Ishikawa (cell line): ENCODE results near the gene CRTC2.

ENCODE experiments used
- CEBPB ChIP-seq: IDR thresholded peaks from 2 replicates; pipeline ENCODE4 v1.6.1; 2012
- CREB1 ChIP-seq: IDR thresholded peaks from 2 replicates; pipeline ENCODE4 v1.6.1; 2012; ENCODE audit warnings: low read depth
- EGR1 ChIP-seq: IDR thresholded peaks from 2 replicates; pipeline ENCODE4 v1.6.1; 2012
- EP300 ChIP-seq: IDR thresholded peaks from 2 replicates; pipeline ENCODE4 v1.6.1; 2012; ENCODE audit warnings: borderline replicate concordance
- FOXM1 ChIP-seq: IDR thresholded peaks from 2 replicates; pipeline ENCODE4 v1.6.1; 2012; ENCODE audit warnings: low read depth, borderline replicate concordance
- NFIC ChIP-seq: IDR thresholded peaks from 2 replicates; pipeline ENCODE4 v1.6.1; 2012
- RAD21 ChIP-seq: IDR thresholded peaks from 2 replicates; pipeline ENCODE4 v1.6.1; 2012; ENCODE audit warnings: low read depth
- TAF1 ChIP-seq: IDR thresholded peaks from 2 replicates; pipeline ENCODE4 v1.6.1; 2012; ENCODE audit warnings: low read depth, mild to moderate bottlenecking
- TCF12 ChIP-seq: IDR thresholded peaks from 2 replicates; pipeline ENCODE4 v1.6.1; 2012; ENCODE audit warnings: low read depth
- TEAD4 ChIP-seq: IDR thresholded peaks from 2 replicates; pipeline ENCODE4 v1.6.1; 2012
- YY1 ChIP-seq: IDR thresholded peaks from 2 replicates; pipeline ENCODE4 v1.6.1; 2012; ENCODE audit warnings: low read depth
- ZBTB7A ChIP-seq: IDR thresholded peaks from 2 replicates; pipeline ENCODE4 v1.6.1; 2012; ENCODE audit warnings: low read depth
- TF ChIP-seq, protein P1 (sequence below): IDR thresholded peaks from 2 replicates; pipeline ENCODE4 v1.6.1; 2012
- TF ChIP-seq, protein P2 (sequence below): IDR thresholded peaks from 2 replicates; pipeline ENCODE4 v1.6.1; 2012
- TF ChIP-seq, protein P3 (sequence below): IDR thresholded peaks from 2 replicates; pipeline ENCODE4 v1.6.1; 2012; ENCODE audit warnings: low read depth, mild to moderate bottlenecking

The CRTC2 gene

DNA sequence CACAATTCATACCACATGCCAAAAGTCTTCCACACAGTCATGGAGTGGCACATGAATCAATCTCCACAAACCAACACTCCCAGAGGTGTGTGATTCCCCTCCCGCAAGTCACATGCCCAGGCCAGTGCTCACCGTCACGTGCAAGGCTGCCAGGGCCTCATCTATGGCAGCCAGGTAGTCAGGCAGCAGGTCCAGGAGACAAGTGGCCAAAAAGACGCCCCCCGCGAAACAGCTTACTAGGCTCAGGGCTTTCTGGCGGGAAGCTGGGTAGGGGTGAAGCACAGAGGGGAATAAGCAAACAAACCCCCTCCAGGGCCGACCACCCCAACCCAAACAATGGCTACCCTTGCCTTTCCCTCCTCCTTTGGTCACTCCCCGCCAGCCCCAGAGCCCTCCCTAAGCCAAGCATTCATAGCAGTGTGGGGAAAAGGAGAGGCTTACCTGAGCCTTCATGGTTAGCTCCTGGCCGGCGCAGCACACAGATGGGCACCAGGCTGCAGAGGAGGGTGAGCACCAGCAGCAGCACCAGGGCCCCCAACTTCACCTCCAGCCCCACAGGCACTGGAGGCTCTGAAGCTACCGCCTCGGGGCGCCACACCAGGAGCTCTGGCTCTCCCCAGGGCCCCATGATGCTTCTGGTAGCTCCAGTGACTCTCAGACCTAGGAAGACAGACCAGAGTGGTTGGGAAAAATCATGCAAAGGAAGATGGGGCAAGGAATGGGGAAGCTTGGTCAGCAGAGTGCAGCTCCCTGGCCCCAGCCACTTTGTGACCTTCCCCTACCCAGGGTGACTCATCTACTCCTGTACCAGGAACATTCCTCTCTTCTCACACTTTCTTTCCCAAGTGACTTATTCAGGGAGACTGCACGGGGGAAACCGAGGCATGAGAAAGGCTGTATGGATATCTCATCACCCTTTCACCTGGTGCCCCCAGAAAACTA lies 3.9 kb upstream of the CRTC2 start:
- TF ChIP-seq YY1, result no peak
- TF ChIP-seq, protein P1, sequence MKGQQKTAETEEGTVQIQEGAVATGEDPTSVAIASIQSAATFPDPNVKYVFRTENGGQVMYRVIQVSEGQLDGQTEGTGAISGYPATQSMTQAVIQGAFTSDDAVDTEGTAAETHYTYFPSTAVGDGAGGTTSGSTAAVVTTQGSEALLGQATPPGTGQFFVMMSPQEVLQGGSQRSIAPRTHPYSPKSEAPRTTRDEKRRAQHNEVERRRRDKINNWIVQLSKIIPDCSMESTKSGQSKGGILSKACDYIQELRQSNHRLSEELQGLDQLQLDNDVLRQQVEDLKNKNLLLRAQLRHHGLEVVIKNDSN, result no peak
- no peak for TF ChIP-seq EGR1
- no peak for TF ChIP-seq TEAD4
- TF ChIP-seq, protein P2, sequence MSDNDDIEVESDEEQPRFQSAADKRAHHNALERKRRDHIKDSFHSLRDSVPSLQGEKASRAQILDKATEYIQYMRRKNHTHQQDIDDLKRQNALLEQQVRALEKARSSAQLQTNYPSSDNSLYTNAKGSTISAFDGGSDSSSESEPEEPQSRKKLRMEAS, result no peak

DNA sequence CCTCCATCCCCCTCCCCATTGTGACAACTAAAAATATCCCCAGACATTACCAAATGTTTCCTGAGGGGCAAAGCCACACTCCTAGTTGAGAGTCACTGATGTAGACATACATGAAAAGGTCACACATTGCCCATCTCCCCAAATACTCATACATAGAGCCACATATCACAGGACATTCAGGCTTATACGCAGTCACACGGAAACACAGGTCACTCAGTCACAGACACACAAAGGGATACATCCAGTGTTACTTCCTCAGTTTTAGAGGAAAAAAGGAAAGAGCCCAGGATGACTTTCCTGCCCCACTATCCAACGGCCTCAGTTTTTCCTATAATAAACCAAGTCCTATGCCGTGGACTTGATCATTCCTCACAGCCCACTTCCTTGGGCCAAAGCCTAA lies 3.0 kb upstream of the CRTC2 start:
- no peak for TF ChIP-seq TAF1
- TF ChIP-seq FOXM1, result no peak
- TF ChIP-seq, protein P3, sequence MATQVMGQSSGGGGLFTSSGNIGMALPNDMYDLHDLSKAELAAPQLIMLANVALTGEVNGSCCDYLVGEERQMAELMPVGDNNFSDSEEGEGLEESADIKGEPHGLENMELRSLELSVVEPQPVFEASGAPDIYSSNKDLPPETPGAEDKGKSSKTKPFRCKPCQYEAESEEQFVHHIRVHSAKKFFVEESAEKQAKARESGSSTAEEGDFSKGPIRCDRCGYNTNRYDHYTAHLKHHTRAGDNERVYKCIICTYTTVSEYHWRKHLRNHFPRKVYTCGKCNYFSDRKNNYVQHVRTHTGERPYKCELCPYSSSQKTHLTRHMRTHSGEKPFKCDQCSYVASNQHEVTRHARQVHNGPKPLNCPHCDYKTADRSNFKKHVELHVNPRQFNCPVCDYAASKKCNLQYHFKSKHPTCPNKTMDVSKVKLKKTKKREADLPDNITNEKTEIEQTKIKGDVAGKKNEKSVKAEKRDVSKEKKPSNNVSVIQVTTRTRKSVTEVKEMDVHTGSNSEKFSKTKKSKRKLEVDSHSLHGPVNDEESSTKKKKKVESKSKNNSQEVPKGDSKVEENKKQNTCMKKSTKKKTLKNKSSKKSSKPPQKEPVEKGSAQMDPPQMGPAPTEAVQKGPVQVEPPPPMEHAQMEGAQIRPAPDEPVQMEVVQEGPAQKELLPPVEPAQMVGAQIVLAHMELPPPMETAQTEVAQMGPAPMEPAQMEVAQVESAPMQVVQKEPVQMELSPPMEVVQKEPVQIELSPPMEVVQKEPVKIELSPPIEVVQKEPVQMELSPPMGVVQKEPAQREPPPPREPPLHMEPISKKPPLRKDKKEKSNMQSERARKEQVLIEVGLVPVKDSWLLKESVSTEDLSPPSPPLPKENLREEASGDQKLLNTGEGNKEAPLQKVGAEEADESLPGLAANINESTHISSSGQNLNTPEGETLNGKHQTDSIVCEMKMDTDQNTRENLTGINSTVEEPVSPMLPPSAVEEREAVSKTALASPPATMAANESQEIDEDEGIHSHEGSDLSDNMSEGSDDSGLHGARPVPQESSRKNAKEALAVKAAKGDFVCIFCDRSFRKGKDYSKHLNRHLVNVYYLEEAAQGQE, result no peak
- TF ChIP-seq EGR1, result no peak
- TF ChIP-seq RAD21, result no peak
- no peak for TF ChIP-seq EP300
- no peak for TF ChIP-seq TEAD4
- no peak for TF ChIP-seq CEBPB
- TF ChIP-seq YY1, result no peak
- no peak for TF ChIP-seq ZBTB7A
- TF ChIP-seq, protein P2, result no peak
- no peak for TF ChIP-seq NFIC
- no peak for TF ChIP-seq TCF12
- no peak for TF ChIP-seq CREB1
- TF ChIP-seq, protein P1, result no peak

DNA sequence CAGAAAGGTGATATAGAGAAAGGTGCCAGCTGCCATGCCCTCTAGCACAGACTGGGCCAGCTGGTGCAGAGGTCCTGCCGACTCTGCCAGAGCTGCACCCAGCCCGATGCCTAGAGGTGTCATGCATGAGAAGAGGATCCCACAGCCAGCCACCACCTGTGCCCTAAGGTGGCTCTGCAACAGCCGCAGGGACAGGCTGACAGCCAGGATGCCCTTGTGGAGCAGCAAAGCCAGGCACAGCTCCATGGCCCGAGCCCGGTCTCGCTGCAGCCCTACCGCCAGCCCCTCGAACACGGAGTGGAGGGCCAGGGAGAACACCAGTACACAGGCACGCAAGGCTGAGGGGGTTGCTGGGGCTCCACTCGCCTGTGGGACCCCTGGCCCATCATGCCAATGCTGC lies 1.8 kb upstream of the CRTC2 start:
- TF ChIP-seq TAF1 (no peak), TEAD4 (no peak), RAD21 (no peak), FOXM1 (no peak), NFIC (no peak), EGR1 (no peak), TCF12 (no peak), EP300 (no peak), CREB1 (no peak), YY1 (no peak), CEBPB (no peak), ZBTB7A (no peak)
- TF ChIP-seq, protein P3, result no peak
- TF ChIP-seq, protein P1, result no peak
- TF ChIP-seq, protein P2, result no peak

DNA sequence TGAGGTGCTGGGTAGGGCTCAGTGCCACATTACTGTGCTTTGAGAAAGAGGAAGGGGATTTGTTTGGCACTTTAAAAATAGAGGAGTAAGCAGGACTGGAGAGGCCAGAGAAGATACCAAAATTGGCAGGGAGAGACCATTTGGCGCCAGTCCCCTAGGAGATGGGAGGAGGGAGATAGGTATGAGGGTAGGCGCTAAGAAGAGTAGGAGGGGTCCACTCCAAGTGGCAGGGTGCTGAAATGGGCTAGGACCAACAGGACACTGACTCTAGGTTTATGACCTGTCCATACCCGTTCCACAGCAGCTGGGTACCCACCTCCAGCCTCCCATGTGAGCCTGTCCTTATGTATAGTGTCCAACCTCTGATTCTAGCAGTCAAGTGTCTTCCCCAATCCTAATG lies 1.0 kb upstream of the CRTC2 start:
- no peak for TF ChIP-seq EP300
- TF ChIP-seq ZBTB7A, result no peak
- no peak for TF ChIP-seq TCF12
- TF ChIP-seq TEAD4, result no peak
- TF ChIP-seq TAF1, result no peak
- TF ChIP-seq RAD21, result no peak
- no peak for TF ChIP-seq YY1
- no peak for TF ChIP-seq CREB1
- TF ChIP-seq CEBPB, result no peak
- no peak for TF ChIP-seq EGR1
- TF ChIP-seq, protein P2, result no peak
- TF ChIP-seq, protein P1, result no peak

DNA sequence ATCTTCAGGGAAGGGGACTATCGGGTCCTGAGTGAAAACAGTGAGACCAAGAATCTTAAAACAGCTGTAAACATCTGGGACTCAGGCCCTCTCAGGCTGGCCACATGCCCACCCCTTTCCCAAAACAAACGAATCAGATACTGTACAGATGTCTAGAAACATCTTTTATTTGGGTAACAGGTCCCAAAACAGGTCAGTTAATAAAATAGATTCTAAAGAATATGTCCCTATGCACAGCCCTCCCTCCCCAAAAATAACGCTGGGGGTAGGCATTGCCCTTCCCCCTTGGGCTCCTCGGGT lies 499 bp upstream of the CRTC2 start:
- no peak for TF ChIP-seq TCF12
- TF ChIP-seq, protein P1, result no peak
- TF ChIP-seq ZBTB7A, result 0 out of 2 replicates have a peak, but pooled peaks have one; percentile 8
- TF ChIP-seq, protein P3, result no peak
- TF ChIP-seq CREB1, result no peak
- TF ChIP-seq, protein P2, result no peak
- TF ChIP-seq FOXM1, result no peak
